Measurements from ENCODE around the gene RAB11FIP2. TPM values are rescaled to one million over a fixed set of nuclear protein-coding genes. Genes with fewer than 3 reads are reported as not detected.
"Not testable (repeated sequence)": the region's sequence is repeated elsewhere in the genome, so short reads cannot be mapped to it uniquely, and the experiment has no call there.

RAB11FIP2 gene
- 12.7 and 13.1 TPM in 2 replicates for total RNA-seq (2014; rRNA removed; shearing (Covaris generic))

DNA sequence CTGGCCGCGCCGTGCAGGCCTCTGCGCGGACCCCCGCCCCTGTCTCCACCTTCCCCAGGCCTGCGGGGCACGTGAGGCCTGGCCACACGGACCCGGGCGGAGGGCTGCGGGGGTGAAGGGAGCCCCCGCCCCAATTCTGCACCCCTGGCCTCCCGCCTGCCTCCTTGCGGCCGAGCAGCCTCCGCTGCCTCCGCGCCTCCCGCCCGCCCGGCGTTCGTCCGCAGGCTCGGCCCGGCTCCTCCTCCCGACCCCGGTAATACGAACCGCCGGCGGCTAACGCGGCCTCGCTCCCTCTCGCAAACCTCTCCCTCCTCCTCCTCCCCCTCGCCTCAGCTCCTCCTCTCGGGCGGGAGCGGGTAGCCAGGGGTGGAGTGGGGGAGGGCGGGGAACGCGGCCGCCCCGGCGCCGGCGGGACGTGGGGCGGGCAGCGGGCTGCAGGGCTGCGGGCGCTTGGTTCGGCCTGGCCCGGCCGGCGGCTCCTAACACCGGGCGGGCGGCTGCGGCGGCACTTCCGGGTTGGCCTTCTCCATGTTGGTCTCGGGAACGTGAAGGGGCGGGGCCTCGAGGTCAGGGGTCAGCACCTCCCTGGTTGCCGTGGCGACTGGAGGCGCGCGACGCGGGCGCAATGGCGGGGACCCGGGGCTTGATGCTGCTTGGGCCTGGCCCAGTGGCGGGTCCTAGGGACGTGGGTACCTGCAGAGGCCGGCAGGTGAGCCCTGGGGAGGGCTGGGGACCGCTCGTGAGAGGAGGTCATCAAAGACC lies at the start of gene RAB11FIP2:
TSS of gene RAB11FIP2 (minus strand) at position 547 of the 762 bp plus-strand sequence. CDS start 778 bp downstream, outside the sequence.
- peak; percentile 93 for DNase-seq (ENCODE audit: low spot score)
- in situ Hi-C loops (cut with HindIII; ENCODE audit: low sequenced_read_pairs): no loop called here

DNA sequence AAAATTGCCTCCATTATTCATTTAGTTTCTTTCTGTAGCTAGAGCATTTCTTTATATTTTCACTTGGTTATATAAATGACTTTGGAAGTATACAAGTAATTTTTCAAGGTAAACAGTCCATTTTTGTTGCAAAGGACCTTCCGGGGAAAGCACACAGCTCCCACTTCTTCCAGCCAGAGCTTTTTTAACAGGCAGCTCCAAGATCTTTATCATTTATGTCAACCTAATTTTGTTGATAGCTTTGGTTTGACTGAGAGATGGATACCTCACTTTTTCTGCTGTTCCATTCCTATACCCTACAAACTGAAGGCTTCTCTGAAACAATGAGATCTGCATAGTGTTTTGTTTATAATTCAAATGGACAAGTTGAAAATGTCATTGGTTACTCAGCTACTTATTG lies 49.3 kb upstream of the RAB11FIP2 start:
- DNase-seq (ENCODE audit: low spot score): no peak
- in situ Hi-C loops (cut with HindIII; ENCODE audit: low sequenced_read_pairs): no loop called here

DNA sequence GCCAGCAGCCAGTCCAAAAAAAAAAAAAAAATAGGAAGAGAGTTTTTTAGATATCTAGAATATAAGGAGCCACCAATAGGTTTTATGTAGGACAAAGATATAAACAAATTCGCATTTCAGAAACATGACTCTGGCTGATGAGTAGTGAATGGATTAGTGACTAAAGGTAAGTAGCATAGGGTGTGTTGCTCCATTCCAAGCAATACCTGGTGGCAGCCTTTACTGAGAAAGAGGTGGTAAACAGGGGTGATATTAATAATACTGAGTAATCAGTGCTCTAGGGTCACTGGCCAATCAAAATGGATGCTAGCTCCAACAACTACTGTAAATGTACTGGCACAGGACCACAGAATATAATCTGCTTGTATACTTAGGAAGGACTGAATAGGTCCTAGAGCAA lies 45.5 kb upstream of the RAB11FIP2 start:
- in situ Hi-C loops (cut with HindIII; ENCODE audit: low sequenced_read_pairs): no loop called here
- DNase-seq (ENCODE audit: low spot score): no peak

DNA sequence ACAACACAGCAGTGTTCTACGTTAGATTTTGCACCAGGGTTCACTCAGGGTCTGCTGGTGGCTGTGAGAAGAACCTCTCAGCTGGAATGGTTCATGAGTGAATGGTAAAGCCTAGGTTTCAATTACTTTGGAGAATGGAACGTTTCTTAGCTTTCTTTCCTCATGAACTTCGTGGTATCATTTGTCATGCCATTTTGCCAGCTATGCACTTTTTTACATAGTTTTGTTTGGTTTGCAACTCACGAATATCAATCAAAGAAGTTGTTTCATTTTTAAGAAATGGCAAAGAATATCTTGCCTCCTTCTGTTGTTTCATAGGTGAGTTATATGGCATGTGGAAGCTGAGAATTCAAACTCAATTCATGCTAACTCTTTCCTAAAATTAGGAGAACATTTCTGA lies 34.1 kb upstream of the RAB11FIP2 start:
- no peak for DNase-seq (ENCODE audit: low spot score)
- in situ Hi-C loops (cut with HindIII; ENCODE audit: low sequenced_read_pairs): no loop called here

DNA sequence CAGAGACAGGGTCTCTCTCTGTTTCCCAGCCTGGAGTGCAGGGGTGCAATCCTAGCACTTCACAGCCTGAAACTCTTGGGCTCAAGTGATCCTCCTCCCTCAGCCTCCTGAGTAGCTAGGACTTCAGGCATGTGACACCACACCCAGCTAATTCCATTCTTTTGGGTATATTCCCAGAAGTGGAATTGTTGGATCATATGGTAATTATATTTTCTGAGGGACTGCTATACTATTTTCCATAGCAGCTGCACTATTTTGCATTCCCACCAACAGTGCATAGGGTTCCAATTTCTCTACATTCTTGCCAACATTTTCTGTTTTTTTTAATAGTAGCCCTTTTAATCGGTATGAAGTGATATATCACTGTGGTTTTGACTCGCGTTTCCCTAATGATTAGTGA lies 30.0 kb upstream of the RAB11FIP2 start:
- in situ Hi-C loops (cut with HindIII; ENCODE audit: low sequenced_read_pairs): no loop called here
- DNase-seq (ENCODE audit: low spot score): no peak

GRCh38 chr10:118072840-118073239 lies 26.1 kb upstream of the RAB11FIP2 start:
- in situ Hi-C loops (cut with HindIII; ENCODE audit: low sequenced_read_pairs): no loop called here
- no peak for DNase-seq (ENCODE audit: low spot score)

DNA sequence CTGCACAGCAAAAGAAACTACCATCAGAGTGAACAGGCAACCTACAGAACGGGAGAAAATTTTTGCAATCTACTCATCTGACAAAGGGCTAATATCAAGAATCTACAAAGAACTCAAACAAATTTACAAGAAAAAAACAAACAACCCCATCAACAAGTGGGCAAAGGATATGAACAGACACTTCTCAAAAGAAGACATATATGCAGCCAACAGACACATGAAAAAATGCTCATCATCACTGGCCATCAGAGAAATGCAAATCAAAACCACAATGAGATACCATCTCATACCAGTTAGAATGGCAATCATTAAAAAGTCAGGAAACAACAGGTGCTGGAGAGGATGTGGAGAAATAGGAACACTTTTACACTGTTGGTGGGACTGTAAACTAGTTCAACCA lies 20.6 kb upstream of the RAB11FIP2 start:
- DNase-seq (ENCODE audit: low spot score); in situ Hi-C loops (cut with HindIII; ENCODE audit: low sequenced_read_pairs): not testable (repeated sequence)

DNA sequence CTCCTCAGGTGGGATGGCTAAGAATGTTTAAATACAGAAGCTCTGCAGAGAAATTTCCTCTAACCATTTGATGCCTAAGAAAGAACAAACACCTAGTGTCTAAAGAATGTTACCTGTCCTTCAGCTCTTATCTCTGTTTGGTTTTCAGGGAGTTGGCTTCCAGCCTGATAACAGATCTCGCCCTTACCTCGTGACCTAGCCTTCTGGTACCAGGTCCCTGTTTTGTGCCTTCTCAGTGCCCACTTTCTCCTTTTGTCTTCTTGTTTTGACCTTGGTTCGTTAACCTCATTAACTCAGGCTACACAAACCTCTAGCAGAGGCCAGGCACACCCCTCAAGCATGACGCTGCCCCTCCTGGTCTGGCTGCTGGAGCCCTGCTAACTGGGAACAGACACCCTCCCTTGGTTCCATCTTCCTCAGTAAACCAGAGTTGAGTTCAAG lies 16.1 kb upstream of the RAB11FIP2 start:
- DNase-seq (ENCODE audit: low spot score): no peak
- in situ Hi-C loops (cut with HindIII; ENCODE audit: low sequenced_read_pairs): no loop called here

DNA sequence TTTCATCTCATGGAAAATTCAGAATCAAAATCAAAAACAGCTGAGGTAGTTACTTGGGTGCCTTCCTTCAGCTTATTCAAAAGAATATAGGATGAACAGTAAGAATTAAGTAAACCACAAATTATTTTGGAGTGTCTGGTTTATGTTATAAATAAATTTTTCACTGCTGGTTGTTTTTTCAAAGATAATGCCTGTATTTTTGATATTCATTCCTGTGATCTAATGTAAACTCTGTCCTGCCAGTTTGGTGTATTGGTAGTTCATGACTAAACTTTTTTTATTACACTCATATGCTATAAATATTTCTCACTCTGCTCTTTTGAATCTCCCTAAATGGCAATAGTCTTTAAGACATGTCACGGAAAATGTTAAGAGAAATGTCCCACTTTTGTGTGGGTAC lies 11.6 kb upstream of the RAB11FIP2 start:
- in situ Hi-C loops (cut with HindIII; ENCODE audit: low sequenced_read_pairs): no loop called here
- no peak for DNase-seq (ENCODE audit: low spot score)

DNA sequence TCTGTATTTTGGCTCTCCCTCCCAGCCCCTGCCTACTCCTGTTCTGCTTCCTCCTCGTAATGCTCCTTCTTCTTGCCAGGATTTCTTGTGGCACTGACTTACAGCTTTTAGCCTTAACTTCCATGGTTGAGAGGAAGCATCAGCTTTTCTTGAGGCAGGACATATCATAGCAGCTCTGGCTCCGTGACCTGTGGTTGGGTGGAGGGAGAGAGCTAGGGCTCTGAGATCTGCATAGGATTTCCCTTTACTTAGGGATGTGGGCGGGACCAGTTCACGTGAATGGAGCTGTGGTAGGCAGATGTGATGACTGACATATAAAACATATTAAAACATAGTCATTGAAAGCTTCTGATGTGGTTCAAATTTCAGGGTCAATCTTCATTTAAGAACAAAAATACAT lies 10.6 kb upstream of the RAB11FIP2 start:
- DNase-seq (ENCODE audit: low spot score): no peak
- in situ Hi-C loops (cut with HindIII; ENCODE audit: low sequenced_read_pairs): no loop called here

DNA sequence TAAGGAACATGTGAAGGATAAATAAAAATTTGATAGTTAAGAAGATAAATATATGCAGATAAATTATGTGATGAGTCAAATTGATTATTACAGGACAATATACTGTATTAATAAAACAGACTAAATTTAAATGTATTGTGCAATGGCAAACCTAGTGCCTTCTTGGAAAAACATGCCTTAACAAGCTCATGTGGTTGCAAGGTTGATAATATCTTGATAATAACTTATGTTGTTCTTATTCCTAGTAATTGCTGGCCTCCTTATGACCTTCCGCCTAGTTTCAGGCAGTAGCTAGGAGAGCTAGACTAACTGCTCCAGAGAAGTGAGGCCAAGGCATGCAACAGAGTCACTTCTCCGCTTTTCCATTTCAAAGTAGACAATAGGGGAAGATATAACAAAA lies 7.6 kb upstream of the RAB11FIP2 start:
- in situ Hi-C loops (cut with HindIII; ENCODE audit: low sequenced_read_pairs): no loop called here

GRCh38 chr10:118052816-118053215 lies 6.1 kb upstream of the RAB11FIP2 start:
- no peak for DNase-seq (ENCODE audit: low spot score)
- in situ Hi-C loops (cut with HindIII; ENCODE audit: low sequenced_read_pairs): no loop called here

More for the DNA sequence above, 7.6 kb upstream of the RAB11FIP2 start:
- no peak for DNase-seq (ENCODE audit: low spot score)

- no peak for DNase-seq (ENCODE audit: low spot score)
- in situ Hi-C loops (cut with HindIII; ENCODE audit: low sequenced_read_pairs): no loop called here
Observed at GRCh38 chr10:118047880-118048279, 1.1 kb upstream of the RAB11FIP2 start.

- DNase-seq (ENCODE audit: low spot score): no peak
- in situ Hi-C loops (cut with HindIII; ENCODE audit: low sequenced_read_pairs): no loop called here
Observed at GRCh38 chr10:118047157-118047719, 497 bp upstream of the RAB11FIP2 start.

DNA sequence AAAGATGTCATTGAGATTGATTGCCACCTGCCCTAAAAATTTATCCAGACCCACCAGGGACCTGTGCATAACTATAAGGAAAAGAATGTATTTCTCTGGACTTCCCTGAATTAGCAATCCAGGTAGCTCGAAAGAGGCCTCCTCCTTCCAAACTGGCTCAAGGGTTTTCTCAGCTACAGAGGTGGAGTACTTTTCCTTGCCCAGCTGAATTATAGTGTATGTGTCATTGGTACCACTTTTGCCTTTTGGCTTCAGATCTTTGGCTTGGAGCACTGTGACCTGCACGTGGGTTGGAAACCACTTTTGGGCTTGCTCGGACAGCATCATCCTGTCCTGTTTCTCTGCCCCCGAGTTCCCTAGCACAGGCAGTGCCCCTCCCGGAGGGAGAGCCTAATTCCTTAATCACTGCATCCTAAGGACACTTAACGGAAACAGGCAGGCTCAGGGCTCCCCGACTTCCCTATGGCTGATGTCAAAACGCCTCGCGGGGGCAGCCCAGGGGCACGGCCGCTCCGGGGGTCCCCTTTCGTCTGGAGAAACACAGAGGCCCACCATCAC lies 825 bp downstream of the RAB11FIP2 start:
- DNase-seq (ENCODE audit: low spot score): peak; percentile 72
- in situ Hi-C loops (cut with HindIII; ENCODE audit: low sequenced_read_pairs): no loop called here

GRCh38 chr10:118045158-118045836 lies 1.4 kb downstream of the RAB11FIP2 start:
- in situ Hi-C loops (cut with HindIII; ENCODE audit: low sequenced_read_pairs): no loop called here
- DNase-seq (ENCODE audit: low spot score): no peak

DNA sequence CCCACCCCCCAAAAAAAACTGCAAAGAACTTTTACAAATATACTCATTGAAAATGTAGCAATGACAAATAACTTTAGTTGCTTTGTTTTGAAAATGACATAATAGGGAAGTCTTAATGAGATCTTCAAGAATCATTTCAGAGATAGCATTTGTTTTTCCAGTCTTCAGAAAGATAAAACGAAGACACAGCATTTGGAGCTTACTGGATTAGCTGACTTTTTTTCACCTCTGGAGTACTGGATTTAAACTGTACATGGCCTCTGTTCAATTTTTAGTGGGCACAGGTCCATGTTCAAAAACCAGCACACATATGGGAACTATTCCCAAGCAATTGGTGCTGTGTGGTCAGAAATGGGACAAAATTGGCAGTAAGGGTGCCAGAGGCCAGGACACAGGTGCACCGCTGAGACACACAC lies 3.9 kb downstream of the RAB11FIP2 start:
- DNase-seq (ENCODE audit: low spot score): no peak
- in situ Hi-C loops (cut with HindIII; ENCODE audit: low sequenced_read_pairs): no loop called here

DNA sequence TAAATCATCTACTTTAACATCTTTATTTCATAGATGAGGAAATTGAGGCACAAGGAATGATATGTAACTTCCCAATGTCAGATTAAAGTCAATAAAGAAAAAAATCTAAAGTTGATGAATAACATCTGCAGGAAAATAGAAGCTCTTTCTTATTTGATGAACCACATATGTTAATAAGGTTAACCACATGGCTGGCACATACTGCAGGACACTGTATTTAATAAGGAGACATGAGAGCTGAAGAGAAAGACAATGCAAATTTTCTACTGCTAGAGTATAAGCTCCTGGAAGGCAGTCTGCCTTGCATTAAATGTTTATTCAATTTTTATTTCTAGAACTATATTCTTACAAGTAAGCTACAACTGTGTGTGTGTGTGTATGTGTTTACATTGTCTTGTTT lies 4.4 kb downstream of the RAB11FIP2 start:
- DNase-seq (ENCODE audit: low spot score): no peak
- in situ Hi-C loops (cut with HindIII; ENCODE audit: low sequenced_read_pairs): no loop called here

- no peak for DNase-seq (ENCODE audit: low spot score)
- in situ Hi-C loops (cut with HindIII; ENCODE audit: low sequenced_read_pairs): no loop called here
Observed at GRCh38 chr10:118041316-118041715, 5.4 kb downstream of the RAB11FIP2 start.

GRCh38 chr10:118036281-118036875 lies 10.4 kb downstream of the RAB11FIP2 start:
- no peak for DNase-seq (ENCODE audit: low spot score)
- in situ Hi-C loops (cut with HindIII; ENCODE audit: low sequenced_read_pairs): no loop called here
